Glomerular endothelial cell (primary cell): ENCODE results near the gene KRTAP5-1. TPM values are rescaled to one million over a fixed set of nuclear protein-coding genes. Genes with fewer than 3 reads are reported as not detected.

Source experiments
- DNase-seq: peaks from one replicate; pipeline ENCODE4 v3.0.0-alpha.2; 2011; ENCODE audit warnings: low read depth, low spot score; ENCODE audit errors: extremely low read depth
- total RNA-seq: library from RNA; depleted of rRNA; stranded (reverse); fragments of >200 nt; gene quantifications from 2 replicates; pipeline ENCODE4 v1.2.3, GENCODE V29; 2015

The KRTAP5-1 gene
- total RNA-seq, 1 donor from 2014 or later: not detected

DNA sequence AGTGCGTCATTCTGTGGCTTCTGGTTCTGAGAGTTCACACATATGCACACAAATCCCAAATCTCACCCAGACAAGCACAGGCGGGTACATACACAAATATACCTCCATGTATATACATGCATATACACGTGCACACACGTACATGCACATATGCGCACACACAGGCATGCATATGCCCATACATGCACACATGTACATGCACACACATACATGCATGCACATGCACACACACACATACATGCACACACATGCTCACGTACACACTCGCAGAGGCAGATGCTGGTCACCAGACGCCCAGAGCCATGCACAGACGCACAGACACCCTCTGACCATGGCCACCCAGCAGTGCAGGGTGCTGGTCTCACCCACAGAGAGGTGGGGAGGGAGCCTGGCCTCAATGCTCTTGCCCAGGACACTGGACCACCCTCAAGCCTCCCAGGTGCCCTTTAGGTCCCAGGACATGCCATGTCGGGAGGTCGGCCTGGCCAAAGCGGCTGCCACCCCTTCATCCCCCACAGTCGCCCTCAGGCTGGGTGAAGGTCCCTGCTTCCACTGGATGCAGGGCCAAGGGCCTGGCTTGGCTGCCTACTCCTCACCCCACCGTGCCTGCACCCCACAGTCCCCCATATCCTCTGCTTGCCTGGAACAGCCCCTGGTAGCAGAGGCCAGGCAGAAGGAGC, 22.5 kb downstream of the KRTAP5-1 start:
- DNase-seq: no peak

DNA sequence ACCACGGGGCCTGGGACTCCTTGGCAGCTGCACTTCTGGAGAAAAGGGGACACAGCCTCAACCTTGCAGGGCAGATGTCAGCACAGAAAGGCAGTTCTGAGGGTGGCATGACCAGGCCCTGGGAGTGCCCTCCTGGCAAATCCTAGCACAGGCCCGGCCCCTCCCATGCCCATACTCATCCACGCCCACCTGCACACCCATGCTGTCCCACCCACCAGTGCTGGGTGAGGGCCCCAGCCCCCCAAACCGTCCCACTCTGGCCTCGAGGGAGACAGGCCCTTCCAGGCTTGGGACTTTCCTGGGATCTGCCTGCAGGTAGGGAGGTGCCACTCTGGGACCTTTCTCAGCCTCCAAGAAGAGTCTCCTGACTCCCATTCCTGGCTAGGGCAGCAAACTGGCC, 23.1 kb downstream of the KRTAP5-1 start:
- DNase-seq: no peak

- no peak for DNase-seq
Observed at GRCh38 chr11:1561266-1561665, 23.8 kb downstream of the KRTAP5-1 start.

DNA sequence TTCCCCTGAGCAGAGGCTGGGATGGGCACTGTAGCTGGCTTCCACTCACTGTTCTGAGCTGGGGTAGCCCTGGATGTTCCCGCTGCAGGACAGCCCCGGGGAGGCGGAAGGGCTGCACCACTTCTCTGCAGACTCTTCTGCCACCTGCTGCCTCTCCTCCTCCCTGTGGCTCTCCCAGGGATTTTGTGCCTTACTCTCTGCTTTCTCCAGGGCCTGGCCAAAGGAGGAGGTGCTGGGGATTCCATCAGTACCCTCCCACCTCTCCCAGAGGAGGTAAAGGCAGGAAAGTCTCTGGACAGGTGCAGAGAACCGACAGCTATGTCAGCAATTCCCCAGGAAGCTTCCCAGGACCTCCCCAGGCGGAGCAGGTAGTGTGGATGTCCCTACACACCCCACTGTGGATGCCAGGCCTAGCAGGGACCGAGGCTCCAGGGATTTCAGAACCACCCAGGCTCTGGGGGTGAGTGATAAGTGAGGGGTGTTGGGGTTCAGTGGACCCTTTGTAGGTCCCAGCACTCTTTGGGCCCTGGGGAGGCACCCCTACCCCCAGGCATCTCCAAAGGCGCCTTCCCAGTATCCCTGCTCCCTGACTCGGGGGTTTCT, 24.3 kb downstream of the KRTAP5-1 start:
- DNase-seq: no peak

DNA sequence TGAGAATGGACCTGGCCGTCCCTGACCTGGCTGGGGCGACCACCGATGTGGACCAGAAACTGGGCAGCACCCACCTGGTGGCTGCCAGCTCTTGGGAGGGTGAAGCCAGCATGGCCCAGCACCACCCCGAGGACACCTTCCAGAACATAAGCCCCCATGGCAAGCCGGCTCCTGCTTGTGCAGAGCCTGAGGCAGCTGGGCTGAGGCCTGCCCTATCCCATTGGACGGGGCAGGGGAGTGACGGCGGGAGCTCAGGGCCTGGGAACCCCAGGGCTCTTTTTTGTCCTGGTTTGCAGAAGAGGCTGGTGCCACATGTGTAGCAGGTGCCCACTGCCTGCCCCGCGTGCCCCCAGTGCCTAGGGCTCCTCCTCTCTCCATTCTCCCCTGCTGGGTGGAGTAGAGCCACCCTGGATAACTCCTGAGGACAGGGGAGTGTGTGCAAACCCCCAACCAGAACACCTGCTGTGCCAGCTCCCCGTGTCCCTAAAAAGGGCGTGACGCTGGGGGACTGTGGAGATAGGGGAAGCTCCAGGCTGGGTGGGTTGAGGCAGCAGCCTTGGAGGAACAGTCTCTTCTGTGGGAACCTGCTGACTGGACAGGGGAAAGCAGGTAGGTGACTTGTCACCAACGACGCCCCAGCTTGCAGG, 25.0 kb downstream of the KRTAP5-1 start:
- DNase-seq: no peak

DNA sequence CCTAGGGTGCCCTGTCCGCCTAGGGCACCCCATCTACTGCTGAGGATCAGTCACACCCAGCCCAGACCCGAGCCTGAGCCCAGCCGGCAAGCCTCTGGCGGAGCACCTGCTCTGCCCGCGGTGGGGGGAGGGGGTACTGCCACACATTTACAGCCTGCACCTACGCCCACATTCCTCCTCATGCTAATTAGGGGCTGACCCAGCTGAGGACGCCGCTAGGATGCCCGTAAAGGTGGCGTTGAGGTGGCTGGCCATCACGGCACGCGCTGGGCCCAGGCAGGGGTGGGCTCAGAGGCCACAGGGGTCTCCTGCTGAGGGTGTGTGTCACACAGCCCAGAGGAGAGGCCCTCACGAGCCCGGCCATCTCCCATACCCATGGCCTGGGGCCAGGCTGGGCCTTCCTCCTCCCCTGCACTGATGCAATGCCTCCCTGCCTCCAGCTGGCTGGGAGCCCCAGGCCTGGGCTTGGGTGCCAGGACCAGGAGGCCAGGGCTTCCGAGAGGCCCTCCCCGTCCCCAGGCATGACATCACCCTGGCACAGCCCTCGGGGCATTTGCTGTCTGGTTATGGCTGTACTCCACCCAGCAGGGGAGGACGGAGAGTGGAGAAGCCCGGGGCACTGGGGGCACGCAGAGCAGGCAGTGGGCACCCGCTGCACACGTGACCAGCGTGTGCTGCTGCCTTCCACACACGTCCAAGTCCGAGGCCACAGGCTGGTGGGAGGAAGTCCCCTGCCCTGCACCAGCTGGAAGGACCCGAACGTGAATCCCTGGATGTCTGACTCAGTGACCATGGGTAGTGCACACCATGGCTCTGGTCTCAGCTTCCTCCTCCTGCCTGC, 25.8 kb downstream of the KRTAP5-1 start:
- no peak for DNase-seq

- DNase-seq: no peak
Observed at GRCh38 chr11:1558775-1559110, 26.3 kb downstream of the KRTAP5-1 start.

- no peak for DNase-seq
Observed at GRCh38 chr11:1557904-1558774, 26.9 kb downstream of the KRTAP5-1 start.

GRCh38 chr11:1557051-1557884, 27.8 kb downstream of the KRTAP5-1 start:
- no peak for DNase-seq

GRCh38 chr11:1556278-1556902, 28.7 kb downstream of the KRTAP5-1 start:
- DNase-seq: no peak

DNA sequence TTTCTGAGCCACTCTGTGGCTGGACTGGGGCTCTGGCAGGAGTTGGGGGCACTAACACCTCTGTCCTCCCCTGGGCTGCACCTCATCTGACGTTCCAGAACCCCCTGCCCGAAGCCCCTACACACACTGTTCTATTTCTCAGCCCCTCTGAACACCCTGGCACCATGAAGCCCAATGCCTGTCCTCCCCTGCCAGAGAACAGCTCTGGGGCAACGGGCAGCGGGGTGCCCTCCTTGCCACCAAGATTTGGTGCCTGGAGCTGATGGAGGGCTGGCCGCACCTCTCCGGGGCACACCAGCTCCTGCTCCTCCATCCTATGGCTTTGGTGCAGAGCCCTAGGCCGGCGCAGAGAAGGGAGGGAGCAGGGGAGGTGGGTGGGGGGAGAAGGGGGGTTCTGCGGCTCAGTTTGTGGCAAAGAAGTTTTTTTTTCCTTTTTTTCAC, 29.4 kb downstream of the KRTAP5-1 start:
- no peak for DNase-seq

- DNase-seq: no peak
Observed at GRCh38 chr11:1554981-1555712, 29.9 kb downstream of the KRTAP5-1 start.

DNA sequence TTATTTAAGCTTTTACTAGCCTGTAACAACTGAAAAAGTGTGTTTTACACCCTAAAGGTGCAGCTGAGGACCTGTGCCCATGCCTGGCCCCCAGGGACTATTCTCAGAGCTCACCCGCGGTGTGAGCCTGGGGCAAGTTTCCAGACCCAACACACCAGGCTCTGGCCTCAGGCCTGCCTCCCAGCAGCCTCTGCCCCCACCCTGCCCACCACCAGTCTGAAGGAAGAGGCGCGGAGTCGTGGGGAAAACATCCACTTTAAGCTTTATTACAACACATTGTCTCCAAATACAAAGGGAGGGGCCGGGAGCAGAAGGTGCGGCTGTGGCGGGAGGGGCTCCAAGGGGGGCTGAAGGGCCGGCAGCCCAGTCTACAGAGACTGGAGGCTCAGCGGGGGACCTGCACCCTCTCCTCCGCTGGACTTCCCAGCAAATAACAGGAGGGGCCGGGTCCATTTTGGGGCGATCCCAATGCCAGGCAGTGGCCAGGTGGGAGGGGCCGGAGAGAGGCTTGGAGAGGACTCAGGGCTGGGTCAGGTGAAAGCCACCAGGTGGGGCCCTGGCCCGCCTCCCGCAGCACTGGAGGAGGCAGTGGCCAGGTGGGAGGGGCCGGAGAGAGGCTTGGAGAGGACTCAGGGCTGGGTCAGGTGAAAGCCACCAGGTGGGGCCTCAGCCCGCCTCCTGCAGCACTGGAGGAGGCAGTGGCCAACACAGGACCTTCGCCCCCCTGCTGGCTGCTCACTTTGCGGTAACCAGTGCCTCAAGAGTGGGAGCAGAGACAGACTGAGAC, 31.1 kb downstream of the KRTAP5-1 start:
- DNase-seq: no peak

DNA sequence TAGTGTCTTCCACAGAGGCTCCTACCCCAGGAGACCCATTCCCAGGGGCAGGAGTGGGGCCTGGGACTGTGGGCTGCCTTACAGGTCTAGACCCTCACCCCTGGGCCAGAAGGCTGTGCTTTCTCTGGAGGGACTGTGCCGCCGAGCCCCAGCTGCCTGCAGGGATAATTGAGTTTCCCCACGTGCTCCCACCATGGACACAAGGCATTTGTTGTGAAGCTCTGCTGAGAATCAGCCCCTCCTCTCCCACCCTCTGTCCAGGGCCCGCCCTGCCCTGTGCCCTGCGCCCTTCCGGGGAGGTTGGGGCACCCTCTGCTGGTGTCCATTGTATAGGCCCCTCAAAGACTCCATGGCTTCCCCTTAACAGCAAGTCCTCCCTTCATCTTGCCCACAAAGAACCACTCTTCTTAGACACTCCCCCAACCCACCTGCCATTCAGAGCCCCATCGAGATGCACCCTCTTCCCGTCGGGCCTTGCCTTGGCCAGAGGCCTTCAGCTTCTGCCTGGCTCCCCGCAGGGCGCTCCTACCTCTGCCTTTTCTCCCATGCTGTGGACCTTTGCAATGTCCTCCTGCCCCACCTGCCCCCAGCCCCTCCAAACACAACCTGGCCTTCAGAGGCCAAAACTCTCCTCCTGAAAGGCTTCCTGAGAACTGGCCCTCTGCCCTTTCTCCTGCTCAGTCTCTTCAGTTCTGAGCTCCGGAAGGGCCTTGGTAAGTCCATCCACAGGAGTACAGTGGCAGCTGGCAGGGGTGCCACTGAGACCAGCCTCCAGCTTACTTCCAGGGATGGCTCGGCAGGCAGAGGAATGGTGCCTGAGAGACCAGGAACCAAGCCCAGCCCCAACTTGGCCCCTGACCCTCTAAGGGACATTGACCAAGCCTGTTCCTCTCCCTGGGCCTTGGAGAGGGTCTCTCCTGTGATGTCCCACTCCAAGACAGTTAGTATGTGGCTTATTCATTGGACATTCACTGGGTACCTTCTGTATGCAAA, 35.4 kb downstream of the KRTAP5-1 start:
- DNase-seq: no peak

DNA sequence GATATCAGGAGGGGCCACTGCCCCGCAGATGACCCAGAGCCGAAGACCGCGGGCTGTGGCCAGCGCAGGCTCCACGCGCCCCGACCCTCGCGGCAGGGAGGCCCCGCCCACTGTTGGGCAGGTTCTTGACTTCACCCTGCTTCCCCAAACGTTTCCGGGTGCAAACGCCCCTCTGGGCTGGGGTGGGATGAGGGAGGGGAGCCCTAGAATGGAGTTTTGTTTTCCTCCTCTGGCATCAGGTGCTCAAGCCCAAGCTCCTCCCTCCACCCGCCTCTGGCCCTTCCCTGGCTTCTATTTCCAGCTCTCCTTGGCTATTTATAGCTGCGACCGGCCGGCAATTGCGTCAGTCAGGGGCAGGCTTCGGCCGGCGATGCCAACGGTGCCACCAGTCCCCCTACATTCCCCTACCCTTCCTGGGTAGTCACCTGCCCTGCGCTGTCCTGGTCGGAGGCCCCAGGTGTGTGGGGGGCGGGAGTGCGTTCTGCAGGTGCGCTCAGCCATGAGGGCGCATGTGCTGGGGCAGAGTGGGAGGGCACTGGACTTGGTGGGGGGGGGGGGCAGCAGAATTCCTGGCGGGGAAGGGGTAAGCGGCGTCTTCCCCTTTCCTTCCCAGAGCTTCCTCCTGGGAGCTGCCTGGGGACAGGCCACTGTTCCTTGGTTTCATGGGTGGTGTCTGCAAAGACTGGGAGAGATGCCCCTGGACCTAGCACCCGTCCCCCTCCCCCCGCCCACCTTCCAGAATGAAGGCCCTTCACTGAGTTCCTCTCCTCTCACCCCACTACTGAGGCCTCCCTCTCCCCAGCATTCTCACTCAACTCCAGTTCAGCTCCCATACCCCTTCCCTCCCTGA, 36.6 kb downstream of the KRTAP5-1 start:
- DNase-seq: no peak
